ENCODE measurements around the gene CLDN19. TPM values are rescaled to one million over a fixed set of nuclear protein-coding genes. Genes with fewer than 3 reads are reported as not detected.

CLDN19 gene
- total and polyA plus RNA-seq, 4 experiments from 2014 or later: not detected

DNA sequence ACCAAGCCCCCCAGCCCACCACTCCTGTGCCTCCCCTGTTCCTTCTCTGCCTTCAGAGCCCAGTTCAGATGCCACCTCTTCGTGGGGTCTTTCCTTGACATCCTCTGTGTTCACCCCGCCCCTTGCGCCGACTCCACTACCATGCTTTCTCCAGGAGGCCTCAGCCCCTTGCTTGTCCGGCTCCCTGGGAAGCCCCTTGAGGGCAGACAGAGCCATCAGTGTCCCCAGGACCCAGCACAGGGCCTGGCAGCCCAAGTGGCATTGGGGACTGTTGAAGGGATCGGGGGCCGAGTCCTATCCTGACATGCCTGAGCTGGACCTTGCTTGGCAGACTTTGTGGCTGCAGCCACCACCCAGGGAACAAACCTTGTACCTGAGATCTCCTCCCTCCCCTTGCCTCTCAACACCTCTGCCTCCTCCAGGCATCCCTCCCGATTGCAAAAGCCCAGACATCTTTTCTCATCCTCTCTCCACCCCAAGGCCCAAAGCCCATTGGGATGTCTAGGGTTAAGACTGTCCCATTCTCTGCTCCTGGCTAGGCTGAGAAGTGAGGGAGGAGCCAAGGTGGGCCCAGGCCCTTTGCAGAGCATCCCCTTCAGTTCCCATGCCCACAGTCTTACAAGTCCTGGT lies 3.4 kb downstream of the CLDN19 start:
- peaks cover 1 to 12% (median 5%) of the 10 kb centered on the region in 4 donors for H3K4me1 Mint-ChIP-seq
- CTCF ChIA-PET (ENCODE audit: partially characterized antibody): no interaction called here
- no peaks in the 10 kb centered on the region for H3K9me3 Mint-ChIP-seq
- no peak overlapping the region for H3K4me3 Mint-ChIP-seq
- Histone ChIP-seq H3K27ac (ENCODE audit: low read depth, low read length) (no peak overlapping the region), H3K4me3 (ENCODE audit: low read length in 2 of 2) (no peak overlapping the region), H3K9me3 (ENCODE audit: control insufficient read depth in 1 of 2, low read length in 2 of 2) (no peaks in the 10 kb centered on the region), H3K36me3 (ENCODE audit: insufficient read depth, low read length) (no peaks in the 10 kb centered on the region), H3K4me1 (ENCODE audit: insufficient read depth, low read length) (no peaks in the 10 kb centered on the region), H3K27me3 (ENCODE audit: insufficient read depth, low read length) (no peaks in the 10 kb centered on the region)
- intact Hi-C loops (cut with micrococcal nuclease): no loop called here
- H3K36me3 Mint-ChIP-seq: no peaks in the 10 kb centered on the region
- peak overlapping the region in 2 of 7 donors; percentile 9 to 92 for H3K27ac Mint-ChIP-seq
- POLR2A ChIA-PET (ENCODE audit: partially characterized antibody): no interaction called here
- peaks cover 0 to 2% of the 10 kb centered on the region in 2 donors for H3K27me3 Mint-ChIP-seq
- DNase-seq: no peak

DNA sequence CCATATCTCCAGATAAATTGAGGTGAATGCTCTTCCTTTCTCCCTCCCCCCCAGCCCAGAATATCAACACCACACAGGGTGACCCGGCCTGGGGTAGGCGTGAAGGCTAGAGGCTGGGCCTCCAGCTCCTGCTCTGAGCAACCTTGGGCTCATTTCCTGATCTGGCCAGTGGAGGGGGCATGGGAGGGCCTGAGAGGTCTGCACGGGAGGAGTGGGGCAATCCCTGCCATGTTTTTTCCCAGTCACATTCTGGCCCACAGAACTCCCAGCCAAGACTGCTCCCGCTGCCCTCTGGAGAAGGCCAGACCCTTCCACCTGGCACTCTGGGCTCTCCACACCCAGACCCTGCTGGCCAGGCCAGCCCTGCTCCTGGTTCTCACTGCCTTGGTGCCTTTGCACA lies 3.9 kb downstream of the CLDN19 start:
- H3K4me3 ChIP-seq (ENCODE audit: low read length in 2 of 2): no peak overlapping the region
- no peak overlapping the region for H3K27ac ChIP-seq (ENCODE audit: low read depth, low read length)
- POLR2A ChIA-PET (ENCODE audit: partially characterized antibody): no interaction called here
- H3K27ac Mint-ChIP-seq: peak overlapping the region in 1 of 7 donors; percentile 22
- no peak overlapping the region for H3K4me3 Mint-ChIP-seq
- CTCF ChIA-PET (ENCODE audit: partially characterized antibody): no interaction called here
- no peak for DNase-seq
- H3K9me3 Mint-ChIP-seq: no peaks in the 10 kb centered on the region
- H3K4me1 ChIP-seq (ENCODE audit: insufficient read depth, low read length): no peaks in the 10 kb centered on the region
- H3K36me3 Mint-ChIP-seq: no peaks in the 10 kb centered on the region
- no peaks in the 10 kb centered on the region for H3K36me3 ChIP-seq (ENCODE audit: insufficient read depth, low read length)
- no peaks in the 10 kb centered on the region for H3K9me3 ChIP-seq (ENCODE audit: control insufficient read depth in 1 of 2, low read length in 2 of 2)
- peaks cover 1 to 12% (median 5%) of the 10 kb centered on the region in 4 donors for H3K4me1 Mint-ChIP-seq
- intact Hi-C loops (cut with micrococcal nuclease): no loop called here
- H3K27me3 ChIP-seq (ENCODE audit: insufficient read depth, low read length): no peaks in the 10 kb centered on the region
- H3K27me3 Mint-ChIP-seq: peaks cover 0 to 2% of the 10 kb centered on the region in 2 donors

DNA sequence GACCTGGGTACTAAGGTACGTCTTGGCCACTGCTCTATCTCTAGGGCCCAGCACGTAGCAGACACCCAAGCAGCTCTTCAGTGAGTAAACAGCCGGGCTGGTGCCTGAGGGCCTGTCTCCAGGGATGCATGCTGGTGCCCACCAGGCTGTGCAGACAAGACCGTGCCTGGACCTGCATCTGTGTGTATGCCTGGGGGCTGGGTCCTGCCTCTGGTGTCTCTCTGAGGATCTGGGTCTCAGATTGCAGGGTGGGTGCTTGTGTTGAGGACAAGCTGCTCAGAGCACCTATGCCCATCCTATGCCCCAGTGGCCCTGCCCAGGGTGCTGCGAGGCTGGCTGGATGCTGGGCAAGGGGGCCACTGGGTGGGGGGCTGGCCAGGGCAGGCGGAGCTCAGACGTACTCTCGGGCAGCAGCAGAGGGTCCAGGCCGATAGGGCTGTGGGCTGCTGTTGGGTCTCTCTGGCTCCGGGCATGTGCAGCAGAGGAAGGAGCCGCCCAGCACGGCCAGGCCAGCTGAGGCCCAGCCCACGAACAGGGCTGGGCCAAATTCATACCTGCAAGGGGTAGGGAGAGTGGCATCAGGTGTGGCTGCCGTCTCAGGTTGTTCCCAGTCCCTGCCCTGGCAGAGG lies 4.4 kb downstream of the CLDN19 start:
- H3K9me3 ChIP-seq (ENCODE audit: control insufficient read depth in 1 of 2, low read length in 2 of 2): no peaks in the 10 kb centered on the region
- no peak overlapping the region for H3K27ac ChIP-seq (ENCODE audit: low read depth, low read length)
- H3K36me3 ChIP-seq (ENCODE audit: insufficient read depth, low read length): no peaks in the 10 kb centered on the region
- Mint-ChIP-seq H3K36me3 (no peaks in the 10 kb centered on the region), H3K27ac (no peak overlapping the region), H3K4me1 (peaks cover 1 to 12% (median 5%) of the 10 kb centered on the region in 4 donors), H3K4me3 (no peak overlapping the region), H3K9me3 (no peaks in the 10 kb centered on the region), H3K27me3 (peaks cover 0 to 2% of the 10 kb centered on the region in 2 donors)
- CTCF ChIA-PET (ENCODE audit: partially characterized antibody): no interaction called here
- H3K4me3 ChIP-seq (ENCODE audit: low read length in 2 of 2): no peak overlapping the region
- no peak for DNase-seq
- H3K27me3 ChIP-seq (ENCODE audit: insufficient read depth, low read length): no peaks in the 10 kb centered on the region
- no peaks in the 10 kb centered on the region for H3K4me1 ChIP-seq (ENCODE audit: insufficient read depth, low read length)
- POLR2A ChIA-PET (ENCODE audit: partially characterized antibody): no interaction called here
- intact Hi-C loops (cut with micrococcal nuclease): no loop called here

DNA sequence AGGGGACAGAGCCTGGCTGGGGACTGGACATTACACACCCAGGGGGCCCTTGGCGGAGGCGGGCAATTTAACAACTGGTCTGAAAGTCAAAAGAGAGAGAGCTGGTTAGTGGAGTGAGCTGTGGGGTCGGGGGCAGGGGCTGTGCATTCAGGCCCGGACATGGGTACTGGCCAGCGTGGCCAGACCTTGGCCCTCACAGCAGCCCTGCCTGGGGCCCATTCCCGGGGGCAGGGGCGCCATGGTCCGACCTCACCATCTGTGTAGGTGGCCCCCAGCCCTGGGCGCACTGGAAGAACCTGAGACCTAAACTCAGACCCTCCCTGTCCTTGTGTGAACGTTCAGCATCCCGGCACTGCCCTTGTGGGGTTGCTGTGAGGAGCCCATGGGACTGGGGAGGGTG lies 5.0 kb downstream of the CLDN19 start:
- H3K27me3 Mint-ChIP-seq: peaks cover 0 to 2% of the 10 kb centered on the region in 2 donors
- H3K36me3 Mint-ChIP-seq: no peaks in the 10 kb centered on the region
- ChIA-PET CTCF (ENCODE audit: partially characterized antibody) (no interaction called here), POLR2A (ENCODE audit: partially characterized antibody) (no interaction called here)
- H3K4me3 Mint-ChIP-seq: no peak overlapping the region
- no peak for DNase-seq
- peaks cover 1 to 12% (median 5%) of the 10 kb centered on the region in 4 donors for H3K4me1 Mint-ChIP-seq
- Histone ChIP-seq H3K27me3 (ENCODE audit: insufficient read depth, low read length) (no peaks in the 10 kb centered on the region), H3K27ac (ENCODE audit: low read depth, low read length) (no peak overlapping the region), H3K36me3 (ENCODE audit: insufficient read depth, low read length) (no peaks in the 10 kb centered on the region), H3K4me1 (ENCODE audit: insufficient read depth, low read length) (no peaks in the 10 kb centered on the region), H3K9me3 (ENCODE audit: control insufficient read depth in 1 of 2, low read length in 2 of 2) (no peaks in the 10 kb centered on the region), H3K4me3 (ENCODE audit: low read length in 2 of 2) (no peak overlapping the region)
- H3K9me3 Mint-ChIP-seq: no peaks in the 10 kb centered on the region
- intact Hi-C loops (cut with micrococcal nuclease): no loop called here
- H3K27ac Mint-ChIP-seq: no peak overlapping the region

DNA sequence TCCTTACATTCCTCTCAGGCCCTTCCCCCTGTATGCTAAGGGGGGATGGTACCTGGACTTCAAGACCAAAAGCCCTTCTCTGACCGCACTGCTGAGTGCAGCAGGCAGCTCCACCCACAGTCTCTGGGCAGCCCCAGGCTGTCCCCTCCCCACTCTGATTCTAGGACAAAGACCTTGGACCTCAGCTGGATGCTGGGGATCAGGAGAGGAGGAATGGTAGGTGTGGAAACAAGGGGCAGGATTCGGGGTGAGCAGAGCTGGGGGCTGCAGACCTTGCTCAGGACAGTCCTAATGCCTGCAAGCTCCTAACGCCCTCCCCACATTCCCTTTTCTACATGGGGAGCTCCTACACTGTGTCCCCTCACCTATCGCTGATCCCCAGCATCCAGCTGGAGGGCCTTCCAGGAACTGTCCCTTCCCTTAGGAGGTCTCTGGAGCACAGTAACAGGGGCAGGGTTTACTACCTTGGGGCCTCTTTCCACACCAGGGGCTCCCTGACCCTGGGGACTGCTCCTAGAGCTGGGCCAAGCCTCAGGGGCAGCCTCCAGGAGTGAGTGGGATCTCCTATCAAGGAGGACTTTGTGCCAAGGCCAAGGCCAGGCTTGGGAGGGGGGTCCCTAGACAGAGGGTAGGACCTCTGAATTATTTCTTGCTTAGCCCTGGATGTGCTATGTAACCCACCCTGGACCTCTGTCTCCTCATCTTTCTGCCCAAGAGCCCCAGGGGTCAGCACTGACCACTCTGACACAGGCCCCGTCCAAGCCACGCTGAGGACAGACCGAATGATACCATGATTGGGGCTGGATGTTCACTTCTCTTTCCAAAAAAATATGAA lies 5.6 kb downstream of the CLDN19 start:
- intact Hi-C loops (cut with micrococcal nuclease): loop anchor here (5.0 kb wide), 1 partner anchor 157 kb away; no protein-coding TSS in a partner anchor
- POLR2A ChIA-PET (ENCODE audit: partially characterized antibody): no interaction called here

DNA sequence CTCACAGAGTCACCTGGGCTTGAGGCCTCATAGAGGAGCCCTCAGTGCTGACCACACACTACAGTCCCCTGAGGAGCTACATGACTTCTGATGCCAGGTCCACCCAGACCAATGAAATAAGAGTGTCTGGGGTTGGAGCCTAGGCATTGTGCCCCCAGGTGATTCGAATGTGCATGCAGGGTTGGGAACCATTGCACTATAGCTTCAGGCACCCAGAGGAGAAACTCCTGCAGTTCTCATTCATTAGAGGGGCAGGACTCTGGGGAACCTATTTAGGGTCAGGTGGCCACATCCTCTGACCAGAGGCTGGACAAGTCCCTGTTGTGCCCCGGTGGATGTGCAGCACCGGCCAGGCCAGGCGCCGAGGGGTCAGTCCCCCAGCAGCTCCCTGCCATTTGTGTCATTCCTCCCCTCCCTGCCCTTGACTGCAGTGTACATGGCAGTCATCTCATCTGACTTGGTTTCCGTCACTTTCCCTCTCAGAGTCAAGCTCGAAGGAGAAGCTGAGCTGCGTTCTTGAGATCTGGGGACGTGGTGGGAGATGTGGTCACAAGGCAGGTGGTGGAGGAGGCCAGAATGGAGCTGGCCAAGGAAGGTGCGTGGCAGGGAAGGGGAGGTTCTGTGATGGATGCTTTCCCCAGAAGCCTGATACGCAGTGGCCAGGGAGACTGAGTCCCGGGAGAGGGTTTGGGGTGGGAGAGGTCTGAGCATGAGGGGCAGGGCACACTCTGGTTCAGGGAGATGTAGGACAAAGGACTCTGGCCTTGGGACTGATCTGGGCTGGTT lies 6.4 kb downstream of the CLDN19 start:
- Mint-ChIP-seq H3K4me3 (no peak overlapping the region), H3K36me3 (no peaks in the 10 kb centered on the region), H3K27ac (no peak overlapping the region), H3K9me3 (no peaks in the 10 kb centered on the region), H3K27me3 (peaks cover 0 to 2% of the 10 kb centered on the region in 2 donors), H3K4me1 (peaks cover 1 to 12% (median 5%) of the 10 kb centered on the region in 4 donors)
- no peaks in the 10 kb centered on the region for H3K9me3 ChIP-seq (ENCODE audit: control insufficient read depth in 1 of 2, low read length in 2 of 2)
- H3K36me3 ChIP-seq (ENCODE audit: insufficient read depth, low read length): no peaks in the 10 kb centered on the region
- intact Hi-C loops (cut with micrococcal nuclease): loop anchor here (5.0 kb wide), 1 partner anchor 156 kb away; no protein-coding TSS in a partner anchor
- no peaks in the 10 kb centered on the region for H3K27me3 ChIP-seq (ENCODE audit: insufficient read depth, low read length)
- DNase-seq: no peak
- CTCF ChIA-PET (ENCODE audit: partially characterized antibody): no interaction called here
- POLR2A ChIA-PET (ENCODE audit: partially characterized antibody): no interaction called here
- no peaks in the 10 kb centered on the region for H3K4me1 ChIP-seq (ENCODE audit: insufficient read depth, low read length)
- no peak overlapping the region for H3K27ac ChIP-seq (ENCODE audit: low read depth, low read length)
- H3K4me3 ChIP-seq (ENCODE audit: low read length in 2 of 2): no peak overlapping the region

More for the DNA sequence above, 5.6 kb downstream of the CLDN19 start:
- Histone ChIP-seq H3K9me3 (ENCODE audit: control insufficient read depth in 1 of 2, low read length in 2 of 2) (no peaks in the 10 kb centered on the region), H3K4me3 (ENCODE audit: low read length in 2 of 2) (no peak overlapping the region), H3K27me3 (ENCODE audit: insufficient read depth, low read length) (no peaks in the 10 kb centered on the region), H3K36me3 (ENCODE audit: insufficient read depth, low read length) (no peaks in the 10 kb centered on the region), H3K4me1 (ENCODE audit: insufficient read depth, low read length) (no peaks in the 10 kb centered on the region), H3K27ac (ENCODE audit: low read depth, low read length) (no peak overlapping the region)
- Mint-ChIP-seq H3K4me1 (peaks cover 1 to 12% (median 5%) of the 10 kb centered on the region in 4 donors), H3K4me3 (no peak overlapping the region), H3K9me3 (no peaks in the 10 kb centered on the region), H3K36me3 (no peaks in the 10 kb centered on the region), H3K27me3 (peaks cover 0 to 2% of the 10 kb centered on the region in 2 donors), H3K27ac (no peak overlapping the region)
- DNase-seq: no peak
- CTCF ChIA-PET (ENCODE audit: partially characterized antibody): no interaction called here

Measured in CD4-positive, alpha-beta memory T cell (primary cell).